Forelimb muscle (tissue), 1 donor: Measurements from ENCODE around the gene KIAA0586. TPM values are rescaled to one million over a fixed set of nuclear protein-coding genes. Genes with fewer than 3 reads are reported as not detected.

Experiments used
- DNase-seq: peaks from one replicate; pipeline ENCODE4 v3.0.0-alpha.2; 2013; ENCODE audit warnings: low read depth
- polyA plus RNA-seq: library from polyadenylated mRNA; unstranded; fragments of 120-200 nt; gene quantifications from one replicate; pipeline ENCODE4 v1.2.1, GENCODE V29; 2013; ENCODE audit not compliant: insufficient read length

Gene KIAA0586
- polyA plus RNA-seq, 1 donor: 15.3 TPM

DNA sequence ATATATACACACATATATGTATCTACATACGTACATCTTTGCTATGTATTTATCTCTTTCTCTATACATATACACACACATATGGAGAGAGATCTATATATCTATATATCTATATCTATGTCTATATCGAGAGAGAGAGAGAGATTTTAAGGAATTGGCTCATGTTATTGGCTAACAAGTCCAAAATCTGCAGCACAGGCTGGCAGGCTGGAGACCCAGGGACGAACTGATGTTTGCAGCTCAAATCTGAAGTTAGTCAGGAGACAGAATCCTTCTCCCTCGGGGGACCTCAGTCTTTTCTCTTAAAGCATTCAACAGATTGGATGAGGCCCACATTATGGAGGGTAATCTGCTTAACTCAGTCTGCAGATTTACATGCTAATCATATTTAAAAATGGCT, 169.5 kb downstream of the KIAA0586 start:
- no peak for DNase-seq

DNA sequence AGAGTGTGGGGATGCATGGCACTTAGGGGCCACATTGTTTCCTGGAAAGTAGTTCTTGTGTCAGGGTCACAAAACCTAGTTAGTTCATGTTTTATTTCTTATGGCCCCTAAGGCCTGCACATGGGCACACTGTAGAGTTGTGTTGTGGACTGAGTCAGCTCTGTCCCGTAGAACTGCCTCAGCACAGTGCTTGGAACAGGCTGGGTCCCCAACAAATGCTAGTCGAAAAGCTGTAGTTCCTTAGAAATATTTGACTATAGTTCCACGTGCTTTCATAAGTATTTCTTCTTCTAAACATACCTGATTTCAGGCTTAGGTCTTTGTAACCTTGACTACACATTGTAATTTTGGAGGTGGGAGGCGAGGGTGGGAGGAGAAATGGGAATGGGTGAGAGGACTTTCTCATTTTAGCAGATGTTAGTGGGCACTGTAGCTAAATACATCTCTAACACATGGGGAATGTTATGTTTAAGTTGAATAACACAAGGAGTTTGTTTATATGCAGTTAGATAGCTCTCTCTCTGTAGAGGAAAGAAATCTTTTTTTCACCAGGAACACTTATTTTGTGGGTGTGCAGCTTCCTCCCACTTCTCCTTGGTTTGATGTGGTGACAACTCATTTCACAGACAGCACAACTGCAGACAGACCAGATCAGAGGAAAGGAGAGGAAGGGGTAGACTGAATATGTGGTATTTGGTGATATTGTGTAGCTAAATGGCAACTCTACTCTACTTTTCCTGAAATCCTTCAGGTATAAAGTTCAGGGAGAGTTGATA, 170.7 kb downstream of the KIAA0586 start:
- DNase-seq: no peak

DNA sequence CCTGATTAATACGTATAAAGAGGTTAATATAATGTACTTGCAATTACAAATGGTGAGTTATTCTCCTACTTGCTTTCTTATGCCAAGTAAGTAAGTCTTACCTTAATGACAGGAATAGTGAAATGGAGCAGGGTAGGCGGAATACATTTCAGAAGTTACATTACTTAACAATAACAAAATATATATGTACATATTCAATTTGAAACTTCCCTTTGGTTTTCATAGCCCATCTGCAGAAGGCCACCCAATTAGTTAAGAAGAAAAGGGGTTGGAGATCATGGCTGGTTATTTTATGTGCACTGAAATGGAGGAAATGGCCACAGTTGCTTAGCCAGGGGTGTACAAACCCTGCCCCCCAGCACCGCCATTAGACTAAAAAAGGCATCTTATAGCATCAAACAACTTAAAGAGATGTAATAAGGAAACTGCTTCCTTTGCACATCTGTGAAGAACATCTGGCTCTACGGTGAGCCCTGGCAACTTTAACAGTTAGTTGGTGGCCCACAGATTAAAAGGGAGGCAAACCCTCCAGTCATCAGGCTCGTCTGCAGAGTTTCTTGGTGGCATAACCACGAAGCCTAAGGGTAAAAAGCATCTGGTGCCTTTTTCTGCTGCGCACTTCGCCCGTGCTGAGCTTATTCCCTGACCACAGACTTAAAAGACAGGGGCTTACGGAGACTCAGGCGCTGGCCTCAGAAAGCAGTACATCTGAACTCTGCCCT, 171.4 kb downstream of the KIAA0586 start:
- no peak for DNase-seq

DNA sequence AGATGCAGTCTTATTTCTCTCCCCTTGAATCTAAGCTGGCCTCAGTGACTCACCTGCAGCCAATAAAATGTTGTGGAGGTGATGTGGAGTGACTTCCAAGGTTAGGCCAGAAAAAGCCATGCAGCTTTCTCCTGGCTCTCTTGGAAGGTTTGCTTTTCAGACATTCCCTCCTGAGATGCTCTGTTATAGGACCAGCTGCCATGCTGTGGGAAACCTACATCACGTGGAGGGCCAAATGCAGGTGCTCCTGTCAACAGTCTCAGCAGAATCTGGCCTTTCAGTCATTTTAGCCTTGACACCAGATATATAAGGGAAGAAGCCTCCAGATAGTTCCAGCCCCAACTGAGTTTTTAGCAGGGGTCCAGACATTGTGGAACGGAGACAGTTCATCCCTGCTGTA, 172.2 kb downstream of the KIAA0586 start:
- no peak for DNase-seq

Other genes starting within 250 kb of the KIAA0586 start
- gene ACTR10, start 227.6 kb upstream of the KIAA0586 start, polyA plus RNA-seq: 66.4 TPM
- 96.6 TPM for gene PSMA3, start 182.9 kb upstream of the KIAA0586 start, polyA plus RNA-seq
- 14.2 TPM for gene ARID4A, start 129.2 kb upstream of the KIAA0586 start, polyA plus RNA-seq
- gene TOMM20L, start 31.8 kb upstream of the KIAA0586 start, polyA plus RNA-seq: 0.43 TPM
- gene TIMM9, start 188 bp upstream of the KIAA0586 start, polyA plus RNA-seq: 103 TPM
- 23.3 TPM for gene DACT1, start 210.2 kb downstream of the KIAA0586 start, polyA plus RNA-seq